ENCODE measurements around the gene CLIC4. TPM values are rescaled to one million over a fixed set of nuclear protein-coding genes. Genes with fewer than 3 reads are reported as not detected.
"Not testable (repeated sequence)": the region's sequence is repeated elsewhere in the genome, so short reads cannot be mapped to it uniquely, and the experiment has no call there.

CLIC4 gene
- total and polyA plus RNA-seq, 2 experiments from 2014 or later: 92.5 to 308 TPM

DNA sequence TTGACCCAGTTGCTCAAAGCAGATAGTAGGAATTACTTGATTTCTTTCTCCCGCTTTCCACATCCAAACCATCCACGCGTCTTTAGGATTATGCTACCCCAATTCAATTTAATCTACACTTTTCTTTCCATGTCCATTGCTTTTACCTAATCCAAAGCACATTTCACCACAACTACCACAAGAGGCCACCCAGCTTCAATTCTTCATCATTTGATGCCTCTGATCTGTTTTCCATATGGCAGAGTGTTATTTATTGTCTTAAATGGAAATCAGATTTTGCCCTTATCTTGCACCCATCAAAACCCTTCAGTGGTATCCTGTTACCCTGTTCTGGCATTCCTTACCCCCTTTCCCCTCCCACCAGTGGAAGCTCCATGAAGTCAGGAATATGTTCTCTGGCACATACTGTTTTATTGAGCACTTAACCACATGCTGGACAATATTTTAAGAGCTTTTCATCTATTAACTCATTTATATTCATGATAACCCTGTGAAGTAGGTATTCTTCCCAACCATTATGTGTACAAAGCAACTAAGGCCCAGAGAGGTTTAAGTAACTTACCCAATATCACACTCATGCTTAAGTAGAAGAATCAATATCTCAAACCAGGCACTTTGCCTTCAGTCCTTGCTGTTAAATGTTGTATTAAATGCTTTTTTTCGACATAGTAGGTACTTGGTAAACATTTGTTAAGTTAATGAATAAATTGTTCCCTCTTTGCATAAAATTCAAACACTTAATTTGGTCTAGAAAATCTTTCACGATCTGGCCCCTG lies 34.6 kb downstream of the CLIC4 start (continued):
- TF ChIP-seq, protein P1, sequence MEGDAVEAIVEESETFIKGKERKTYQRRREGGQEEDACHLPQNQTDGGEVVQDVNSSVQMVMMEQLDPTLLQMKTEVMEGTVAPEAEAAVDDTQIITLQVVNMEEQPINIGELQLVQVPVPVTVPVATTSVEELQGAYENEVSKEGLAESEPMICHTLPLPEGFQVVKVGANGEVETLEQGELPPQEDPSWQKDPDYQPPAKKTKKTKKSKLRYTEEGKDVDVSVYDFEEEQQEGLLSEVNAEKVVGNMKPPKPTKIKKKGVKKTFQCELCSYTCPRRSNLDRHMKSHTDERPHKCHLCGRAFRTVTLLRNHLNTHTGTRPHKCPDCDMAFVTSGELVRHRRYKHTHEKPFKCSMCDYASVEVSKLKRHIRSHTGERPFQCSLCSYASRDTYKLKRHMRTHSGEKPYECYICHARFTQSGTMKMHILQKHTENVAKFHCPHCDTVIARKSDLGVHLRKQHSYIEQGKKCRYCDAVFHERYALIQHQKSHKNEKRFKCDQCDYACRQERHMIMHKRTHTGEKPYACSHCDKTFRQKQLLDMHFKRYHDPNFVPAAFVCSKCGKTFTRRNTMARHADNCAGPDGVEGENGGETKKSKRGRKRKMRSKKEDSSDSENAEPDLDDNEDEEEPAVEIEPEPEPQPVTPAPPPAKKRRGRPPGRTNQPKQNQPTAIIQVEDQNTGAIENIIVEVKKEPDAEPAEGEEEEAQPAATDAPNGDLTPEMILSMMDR (conservative IDR thresholded peaks at IDR 0.05; ENCODE audit: low read depth in 2 of 2): no peak
- TF ChIP-seq EZH2phosphoT487 (IDR thresholded peaks at IDR 0.05; ENCODE audit: unreplicated experiment) (no peak), EZH2 (IDR thresholded peaks at IDR 0.05; ENCODE audit: low read depth, unreplicated experiment) (no peak)
- TF ChIP-seq, protein P2, sequence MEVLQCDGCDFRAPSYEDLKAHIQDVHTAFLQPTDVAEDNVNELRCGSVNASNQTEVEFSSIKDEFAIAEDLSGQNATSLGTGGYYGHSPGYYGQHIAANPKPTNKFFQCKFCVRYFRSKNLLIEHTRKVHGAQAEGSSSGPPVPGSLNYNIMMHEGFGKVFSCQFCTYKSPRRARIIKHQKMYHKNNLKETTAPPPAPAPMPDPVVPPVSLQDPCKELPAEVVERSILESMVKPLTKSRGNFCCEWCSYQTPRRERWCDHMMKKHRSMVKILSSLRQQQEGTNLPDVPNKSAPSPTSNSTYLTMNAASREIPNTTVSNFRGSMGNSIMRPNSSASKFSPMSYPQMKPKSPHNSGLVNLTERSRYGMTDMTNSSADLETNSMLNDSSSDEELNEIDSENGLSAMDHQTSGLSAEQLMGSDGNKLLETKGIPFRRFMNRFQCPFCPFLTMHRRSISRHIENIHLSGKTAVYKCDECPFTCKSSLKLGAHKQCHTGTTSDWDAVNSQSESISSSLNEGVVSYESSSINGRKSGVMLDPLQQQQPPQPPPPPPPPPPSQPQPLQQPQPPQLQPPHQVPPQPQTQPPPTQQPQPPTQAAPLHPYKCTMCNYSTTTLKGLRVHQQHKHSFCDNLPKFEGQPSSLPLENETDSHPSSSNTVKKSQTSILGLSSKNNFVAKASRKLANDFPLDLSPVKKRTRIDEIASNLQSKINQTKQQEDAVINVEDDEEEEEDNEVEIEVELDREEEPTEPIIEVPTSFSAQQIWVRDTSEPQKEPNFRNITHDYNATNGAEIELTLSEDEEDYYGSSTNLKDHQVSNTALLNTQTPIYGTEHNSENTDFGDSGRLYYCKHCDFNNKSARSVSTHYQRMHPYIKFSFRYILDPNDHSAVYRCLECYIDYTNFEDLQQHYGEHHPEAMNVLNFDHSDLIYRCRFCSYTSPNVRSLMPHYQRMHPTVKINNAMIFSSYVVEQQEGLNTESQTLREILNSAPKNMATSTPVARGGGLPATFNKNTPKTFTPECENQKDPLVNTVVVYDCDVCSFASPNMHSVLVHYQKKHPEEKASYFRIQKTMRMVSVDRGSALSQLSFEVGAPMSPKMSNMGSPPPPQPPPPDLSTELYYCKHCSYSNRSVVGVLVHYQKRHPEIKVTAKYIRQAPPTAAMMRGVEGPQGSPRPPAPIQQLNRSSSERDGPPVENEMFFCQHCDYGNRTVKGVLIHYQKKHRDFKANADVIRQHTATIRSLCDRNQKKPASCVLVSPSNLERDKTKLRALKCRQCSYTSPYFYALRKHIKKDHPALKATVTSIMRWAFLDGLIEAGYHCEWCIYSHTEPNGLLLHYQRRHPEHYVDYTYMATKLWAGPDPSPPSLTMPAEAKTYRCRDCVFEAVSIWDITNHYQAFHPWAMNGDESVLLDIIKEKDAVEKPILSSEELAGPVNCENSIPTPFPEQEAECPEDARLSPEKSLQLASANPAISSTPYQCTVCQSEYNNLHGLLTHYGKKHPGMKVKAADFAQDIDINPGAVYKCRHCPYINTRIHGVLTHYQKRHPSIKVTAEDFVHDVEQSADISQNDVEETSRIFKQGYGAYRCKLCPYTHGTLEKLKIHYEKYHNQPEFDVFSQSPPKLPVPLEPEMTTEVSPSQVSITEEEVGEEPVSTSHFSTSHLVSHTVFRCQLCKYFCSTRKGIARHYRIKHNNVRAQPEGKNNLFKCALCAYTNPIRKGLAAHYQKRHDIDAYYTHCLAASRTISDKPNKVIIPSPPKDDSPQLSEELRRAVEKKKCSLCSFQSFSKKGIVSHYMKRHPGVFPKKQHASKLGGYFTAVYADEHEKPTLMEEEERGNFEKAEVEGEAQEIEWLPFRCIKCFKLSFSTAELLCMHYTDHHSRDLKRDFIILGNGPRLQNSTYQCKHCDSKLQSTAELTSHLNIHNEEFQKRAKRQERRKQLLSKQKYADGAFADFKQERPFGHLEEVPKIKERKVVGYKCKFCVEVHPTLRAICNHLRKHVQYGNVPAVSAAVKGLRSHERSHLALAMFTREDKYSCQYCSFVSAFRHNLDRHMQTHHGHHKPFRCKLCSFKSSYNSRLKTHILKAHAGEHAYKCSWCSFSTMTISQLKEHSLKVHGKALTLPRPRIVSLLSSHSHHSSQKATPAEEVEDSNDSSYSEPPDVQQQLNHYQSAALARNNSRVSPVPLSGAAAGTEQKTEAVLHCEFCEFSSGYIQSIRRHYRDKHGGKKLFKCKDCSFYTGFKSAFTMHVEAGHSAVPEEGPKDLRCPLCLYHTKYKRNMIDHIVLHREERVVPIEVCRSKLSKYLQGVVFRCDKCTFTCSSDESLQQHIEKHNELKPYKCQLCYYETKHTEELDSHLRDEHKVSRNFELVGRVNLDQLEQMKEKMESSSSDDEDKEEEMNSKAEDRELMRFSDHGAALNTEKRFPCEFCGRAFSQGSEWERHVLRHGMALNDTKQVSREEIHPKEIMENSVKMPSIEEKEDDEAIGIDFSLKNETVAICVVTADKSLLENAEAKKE (CRISPR knock-in tag; IDR thresholded peaks at IDR 0.05): no peak

DNA sequence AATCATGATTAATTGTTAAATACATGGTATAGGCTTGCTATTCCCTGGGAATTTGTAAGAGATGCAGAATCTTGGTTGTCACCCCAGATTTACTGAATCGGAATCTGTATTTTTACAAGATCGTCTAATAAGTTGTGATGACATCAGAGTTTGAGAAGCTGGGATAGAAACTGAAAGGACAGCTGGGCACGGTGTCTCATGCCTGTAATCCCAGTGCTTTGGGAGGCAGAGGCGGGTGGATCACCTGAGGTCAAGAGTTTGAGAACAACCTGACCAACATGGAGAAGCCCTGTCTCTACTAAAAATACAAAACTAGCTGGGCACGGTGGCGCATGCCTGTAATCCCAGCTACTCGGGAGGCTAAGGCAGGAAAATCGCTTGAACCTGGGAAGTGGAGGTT lies 35.4 kb downstream of the CLIC4 start:
- not testable (repeated sequence) for H3K27me3 ChIP-seq (ENCODE audit: insufficient read depth); H3K4me2 ChIP-seq; H3K4me3 ChIP-seq; H3K9me2 ChIP-seq (ENCODE audit: insufficient read depth); H3K27me3 Mint-ChIP-seq (ENCODE audit: insufficient read depth, low read depth, poor library complexity); H2AFZ ChIP-seq; DNase-seq (ENCODE audit: low spot score); H3K4me1 ChIP-seq (ENCODE audit: insufficient read depth); ATAC-seq; H3K36me3 ChIP-seq (ENCODE audit: insufficient read depth); H3F3A ChIP-seq (replicated peaks; ENCODE audit: low read depth); H3K27ac Mint-ChIP-seq; H3K9me3 Mint-ChIP-seq; H3K4me3 Mint-ChIP-seq
- Histone ChIP-seq H4K20me1 (replicated peaks; ENCODE audit: insufficient read depth) (peaks cover 59% of the 10 kb centered on the region), H3K79me2 (replicated peaks; ENCODE audit: insufficient read depth) (peaks cover 100% of the 10 kb centered on the region), H3K27ac (ENCODE audit: low read depth) (peak overlapping the region; percentile 57)
- Mint-ChIP-seq H3K36me3 (ENCODE audit: low read depth) (peaks cover 13% of the 10 kb centered on the region; the same call in 2 of the 3 replicates), H3K4me1 (peaks cover 16% of the 10 kb centered on the region; the same call in 2 of the 3 replicates)

Data from GM23338 (cell line).